WTC11 (cell line): ENCODE data around the gene REM1. TPM values are rescaled to one million over a fixed set of nuclear protein-coding genes. Genes with fewer than 3 reads are reported as not detected.

Source experiments
- ATAC-seq: fragments of 200-7000 bp; cut with Tn5 transposase; 2 replicates; pipeline ENCODE4 v1.10.0; 2021; ENCODE audit warnings: mild to moderate bottlenecking, moderate library complexity
- CTCF ChIA-PET: fragments of 300-600 bp; sonication (Branson Sonifier 250); formaldehyde crosslinking; loops from one replicate; lab custom pipeline; 2021; ENCODE audit warnings: antibody characterized with exemption; lab: Charles Lee
- POLR2A ChIA-PET: fragments of 350-600 bp; sonication (Branson Sonifier 250); formaldehyde crosslinking; loops from one replicate; lab custom pipeline; 2021; ENCODE audit warnings: antibody characterized with exemption; lab: Charles Lee
- DNase-seq: peaks from one replicate; pipeline ENCODE4 v3.0.0; 2021; ENCODE audit warnings: low spot score
- H3K27ac Mint-ChIP-seq: 2 replicates; pipeline ENCODE4 v1.8.0; 2021; ENCODE audit warnings: mixed read lengths
- H3K27me3 Mint-ChIP-seq: 2 replicates; pipeline ENCODE4 v1.8.0; 2021; ENCODE audit warnings: low read depth, mild to moderate bottlenecking, moderate library complexity, mixed read lengths
- H3K36me3 Mint-ChIP-seq: 2 replicates; pipeline ENCODE4 v1.8.0; 2021; ENCODE audit warnings: mixed read lengths
- H3K4me1 Mint-ChIP-seq: 2 replicates; pipeline ENCODE4 v1.8.0; 2022; ENCODE audit warnings: mixed read lengths
- H3K4me3 Mint-ChIP-seq: 2 replicates; pipeline ENCODE4 v1.8.0; 2021; ENCODE audit warnings: mild to moderate bottlenecking, moderate library complexity, mixed read lengths
- H3K9me3 Mint-ChIP-seq: 2 replicates; pipeline ENCODE4 v1.8.0; 2021; ENCODE audit warnings: mixed read lengths
- CREB1 ChIP-seq: sonication (generic); formaldehyde crosslinking; IDR thresholded peaks from 2 replicates; pipeline ENCODE4 v1.8.0; 2023; ENCODE audit warnings: mild to moderate bottlenecking, missing genetic modification reagents
- ERG ChIP-seq: fragments of 250-450 bp; sonication (Bioruptor Pico); IDR thresholded peaks from 2 replicates; pipeline ENCODE4 v1.8.0; 2021; ENCODE audit warnings: mild to moderate bottlenecking
- FOXP1 ChIP-seq: sonication (generic); formaldehyde crosslinking; IDR thresholded peaks from 2 replicates; pipeline ENCODE4 v1.8.0; 2022; ENCODE audit warnings: missing genetic modification reagents, mild to moderate bottlenecking, moderate library complexity, borderline replicate concordance
- GABPB1 ChIP-seq: sonication (generic); formaldehyde crosslinking; IDR thresholded peaks from 2 replicates; pipeline ENCODE4 v1.8.1; 2023; ENCODE audit warnings: mild to moderate bottlenecking, missing genetic modification reagents
- GRHL2 ChIP-seq: fragments of 250-450 bp; sonication (Bioruptor Pico); IDR thresholded peaks from 2 replicates; pipeline ENCODE4 v1.8.0; 2022; ENCODE audit warnings: mild to moderate bottlenecking, moderate library complexity; ENCODE audit not compliant: insufficient replicate concordance, severe bottlenecking
- GTF2I ChIP-seq: fragments of 250-450 bp; sonication (Bioruptor Pico); conservative IDR thresholded peaks from 2 replicates; pipeline ENCODE4 v1.4.0; 2021; ENCODE audit warnings: mild to moderate bottlenecking
- HMGXB4 ChIP-seq: sonication (generic); formaldehyde crosslinking; IDR thresholded peaks from 2 replicates; pipeline ENCODE4 v1.8.1; 2023; ENCODE audit warnings: mild to moderate bottlenecking, moderate library complexity, missing genetic modification reagents
- IRF2 ChIP-seq: sonication (generic); formaldehyde crosslinking; IDR thresholded peaks from 2 replicates; pipeline ENCODE4 v1.8.0; 2022; ENCODE audit warnings: low read depth, missing genetic modification reagents, borderline replicate concordance
- MXD4 ChIP-seq: fragments of 250-450 bp; sonication (Bioruptor Pico); IDR thresholded peaks from 2 replicates; pipeline ENCODE4 v1.8.0; 2021; ENCODE audit warnings: mild to moderate bottlenecking, moderate library complexity, borderline replicate concordance
- NR2C2 ChIP-seq: sonication (generic); formaldehyde crosslinking; IDR thresholded peaks from 2 replicates; pipeline ENCODE4 v1.8.0; 2022; ENCODE audit warnings: mild to moderate bottlenecking, missing genetic modification reagents
- PREB ChIP-seq: sonication (generic); formaldehyde crosslinking; IDR thresholded peaks from 2 replicates; pipeline ENCODE4 v1.8.1; 2022; ENCODE audit warnings: mild to moderate bottlenecking, missing genetic modification reagents, moderate library complexity, borderline replicate concordance
- SOX15 ChIP-seq: fragments of 250-450 bp; sonication (Bioruptor Pico); IDR thresholded peaks from 2 replicates; pipeline ENCODE4 v1.9.0; 2021; ENCODE audit warnings: mild to moderate bottlenecking
- TCF7 ChIP-seq: sonication (generic); formaldehyde crosslinking; IDR thresholded peaks from 2 replicates; pipeline ENCODE4 v1.8.0; 2022; ENCODE audit warnings: mild to moderate bottlenecking, low read depth, missing genetic modification reagents, moderate library complexity
- USF1 ChIP-seq: sonication (generic); formaldehyde crosslinking; IDR thresholded peaks from 2 replicates; pipeline ENCODE4 v1.8.0; 2022; ENCODE audit warnings: mild to moderate bottlenecking, missing genetic modification reagents
- ZNF219 ChIP-seq: sonication (generic); formaldehyde crosslinking; IDR thresholded peaks from 2 replicates; pipeline ENCODE4 v1.8.0; 2023; ENCODE audit warnings: missing genetic modification reagents, mild to moderate bottlenecking, borderline replicate concordance
- ZNF263 ChIP-seq: sonication (generic); formaldehyde crosslinking; IDR thresholded peaks from 2 replicates; pipeline ENCODE4 v1.8.1; 2022; ENCODE audit warnings: low read depth, mild to moderate bottlenecking, moderate library complexity, missing genetic modification reagents
- ZNF317 ChIP-seq: sonication (generic); formaldehyde crosslinking; IDR thresholded peaks from 2 replicates; pipeline ENCODE4 v1.8.1; 2023; ENCODE audit warnings: low read depth, mild to moderate bottlenecking, moderate library complexity, missing genetic modification reagents, borderline replicate concordance
- total RNA-seq: library from RNA; stranded (reverse); gene quantifications from 3 replicates; pipeline ENCODE4 v1.2.3, GENCODE V29; 2021

The REM1 gene
- total RNA-seq, 1 experiment from 2014 or later, result not detected

- POLR2A ChIA-PET, result no interaction called here
These were observed 28.8 kb upstream of the REM1 start for GRCh38 chr20:31446084-31446819.

GRCh38 chr20:31449511-31450414 lies 25.3 kb upstream of the REM1 start:
- ATAC-seq (no peak), DNase-seq (no peak)
- CTCF ChIA-PET, result interaction anchor here (1.9 kb wide), 1 partner anchor 53 kb away, joined by 5 read pairs; no protein-coding TSS in a partner anchor
- Mint-ChIP-seq H3K36me3 (peaks cover 51% of the 10 kb centered on the region), H3K9me3 (peaks cover 75% of the 10 kb centered on the region), H3K27me3 (peaks cover 19% of the 10 kb centered on the region; the same call in 1 of the 2 replicates), H3K4me3 (no peak overlapping the region), H3K4me1 (no peaks in the 10 kb centered on the region), H3K27ac (no peak overlapping the region)
- no peak for TF ChIP-seq HMGXB4 (CRISPR knock-in tag)
- no peak for TF ChIP-seq ZNF219 (CRISPR knock-in tag)
- TF ChIP-seq NR2C2, result no peak
- no peak for TF ChIP-seq MXD4 (CRISPR knock-in tag)
- TF ChIP-seq SOX15 (CRISPR knock-in tag), result no peak
- TF ChIP-seq CREB1 (CRISPR knock-in tag), result no peak
- no peak for TF ChIP-seq PREB
- no peak for TF ChIP-seq GTF2I
- no peak for TF ChIP-seq GABPB1 (CRISPR knock-in tag)
- no peak for TF ChIP-seq FOXP1 (CRISPR knock-in tag)
- no peak for TF ChIP-seq TCF7 (CRISPR knock-in tag)
- no peak for TF ChIP-seq ZNF263 (CRISPR knock-in tag)
- TF ChIP-seq ZNF317 (CRISPR knock-in tag), result no peak
- TF ChIP-seq IRF2 (CRISPR knock-in tag), result no peak
- POLR2A ChIA-PET, result interaction anchor here (0.7 kb wide), 1 partner anchor 276 kb away, joined by 3 read pairs; no protein-coding TSS in a partner anchor

More at GRCh38 chr20:31446084-31446819, 28.8 kb upstream of the REM1 start:
- ATAC-seq, result no peak
- no peak overlapping the region for H3K27ac Mint-ChIP-seq
- no peaks in the 10 kb centered on the region for H3K4me1 Mint-ChIP-seq
- peaks cover 83% of the 10 kb centered on the region for H3K9me3 Mint-ChIP-seq
- no peak for DNase-seq
- peaks cover 58% of the 10 kb centered on the region for H3K36me3 Mint-ChIP-seq
- no peak for TF ChIP-seq USF1 (CRISPR knock-in tag)
- no peak for TF ChIP-seq NR2C2
- no peak for TF ChIP-seq ERG (CRISPR knock-in tag)
- no peak for TF ChIP-seq GRHL2
- no peak overlapping the region for H3K4me3 Mint-ChIP-seq
- CTCF ChIA-PET, result no interaction called here
- peaks cover 12% of the 10 kb centered on the region; the same call in 1 of the 2 replicates for H3K27me3 Mint-ChIP-seq
